Large intestine (tissue), 3 donors: ENCODE measurements around the gene MAP4. TPM values are rescaled to one million over a fixed set of nuclear protein-coding genes. Genes with fewer than 3 reads are reported as not detected.

ENCODE experiments used
- DNase-seq, 2 donors: peaks; one replicate each; pipeline versions ENCODE4 v3.0.0 to v3.0.0-alpha.2; 2013
- H3K27ac ChIP-seq: one replicate; pipeline ENCODE4 v1.5.1; 2013; ENCODE audit warnings: low read length
- H3K27me3 ChIP-seq: 2 replicates; pipeline ENCODE4 v1.6.1; 2013; ENCODE audit warnings: low read length; ENCODE audit not compliant: control insufficient read depth, insufficient read depth
- H3K36me3 ChIP-seq: 2 replicates; pipeline ENCODE4 v1.6.1; 2013; ENCODE audit warnings: low read length; ENCODE audit not compliant: control insufficient read depth, insufficient read depth
- H3K4me1 ChIP-seq: one replicate; pipeline ENCODE4 v1.6.1; 2013; ENCODE audit warnings: low read length; ENCODE audit not compliant: control insufficient read depth, insufficient read depth
- H3K4me3 ChIP-seq: one replicate; pipeline ENCODE4 v1.5.1; 2013; ENCODE audit warnings: low read length
- H3K9me3 ChIP-seq: one replicate; pipeline ENCODE4 v1.6.1; 2013; ENCODE audit warnings: mild to moderate bottlenecking, low read depth, low read length, moderate library complexity; ENCODE audit not compliant: control insufficient read depth
- WGBS: methylation state at CpG from one replicate; pipeline ENCODE4 v1.1.5; 2013; ENCODE audit warnings: low lambda C conversion rate; ENCODE audit not compliant: insufficient coverage; 5-methylcytosine and 5-hydroxymethylcytosine counted together
- polyA plus RNA-seq: library from polyadenylated mRNA; unstranded; fragments of 120-200 nt; gene quantifications from one replicate; pipeline ENCODE4 v1.2.1, GENCODE V29; 2013

MAP4 gene
- polyA plus RNA-seq, 1 donor: 96.4 TPM

DNA sequence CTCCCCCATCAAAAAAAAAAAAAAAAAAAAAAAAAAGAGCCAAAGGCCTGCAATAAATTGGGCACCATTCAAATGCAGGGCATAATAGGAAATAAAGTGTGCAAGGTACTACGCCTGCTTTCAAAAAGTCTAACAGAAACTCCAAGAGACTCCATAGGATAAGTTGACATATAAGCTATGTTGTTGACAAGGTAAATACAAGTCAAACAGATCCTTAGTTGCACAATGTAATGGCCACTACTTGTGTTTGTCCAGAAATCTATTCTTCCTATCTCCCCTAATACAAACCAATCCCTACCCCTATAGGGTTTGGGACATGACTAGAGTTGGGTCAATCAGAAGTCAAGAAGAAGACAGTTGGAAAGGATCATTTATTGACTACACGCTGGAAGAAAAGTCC, 16.0 kb downstream of the MAP4 start:
- Histone ChIP-seq H3K9me3 (no peaks in the 10 kb centered on the region), H3K27me3 (no peaks in the 10 kb centered on the region), H3K4me1 (no peaks in the 10 kb centered on the region), H3K27ac (no peak overlapping the region), H3K36me3 (peaks cover 9% of the 10 kb centered on the region), H3K4me3 (no peak overlapping the region)
- 100% methylated on average over 2 of the region's 2 CpGs for WGBS
- no peak for DNase-seq

DNA sequence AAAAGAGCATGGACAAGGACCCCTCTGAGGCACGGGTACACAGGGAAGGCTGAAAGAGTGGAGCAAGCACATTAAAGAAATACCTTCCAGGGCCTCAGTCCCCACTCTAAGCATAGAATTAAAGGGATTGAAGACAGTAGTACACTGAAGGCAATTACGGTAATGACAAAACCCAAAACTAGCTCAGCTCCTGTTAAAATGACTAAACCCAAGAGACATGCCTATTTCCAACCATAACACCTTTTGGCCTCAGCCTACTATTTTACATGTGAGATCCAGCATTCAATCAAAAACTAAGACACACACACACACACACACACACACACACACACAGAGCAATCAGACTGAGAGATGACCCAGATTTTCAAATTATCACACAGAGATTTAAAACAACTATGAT, 19.8 kb downstream of the MAP4 start:
- Histone ChIP-seq H3K27ac (no peak overlapping the region), H3K4me1 (no peaks in the 10 kb centered on the region), H3K36me3 (peaks cover 22% of the 10 kb centered on the region), H3K4me3 (no peak overlapping the region), H3K9me3 (no peaks in the 10 kb centered on the region), H3K27me3 (no peaks in the 10 kb centered on the region)
- no CpG with 5 or more reads among the region's 2 CpGs for WGBS
- DNase-seq: no peak

DNA sequence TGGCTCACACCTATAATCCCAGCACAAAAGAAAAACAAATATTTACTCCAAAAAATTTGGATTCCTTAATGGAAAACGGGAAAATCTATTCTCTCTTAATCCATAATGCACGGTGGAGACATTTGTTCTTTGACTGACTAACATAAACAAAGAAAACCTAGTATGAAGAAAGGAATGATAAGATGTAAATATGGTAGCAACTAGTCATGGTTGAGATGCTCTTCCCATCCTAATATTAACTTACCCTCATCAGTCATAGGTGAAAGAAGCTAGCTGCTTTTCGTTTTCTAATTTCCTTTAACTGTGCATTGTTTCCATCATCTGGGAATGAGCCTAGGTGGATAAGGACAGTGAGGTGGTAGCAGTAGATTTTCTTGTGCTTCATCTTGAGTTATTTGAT, 22.0 kb downstream of the MAP4 start:
- no peak for DNase-seq
- WGBS: no CpG with 5 or more reads among the region's 3 CpGs
- no peak overlapping the region for H3K27ac ChIP-seq
- no peaks in the 10 kb centered on the region for H3K27me3 ChIP-seq
- no peaks in the 10 kb centered on the region for H3K4me1 ChIP-seq
- H3K9me3 ChIP-seq: no peaks in the 10 kb centered on the region
- H3K4me3 ChIP-seq: no peak overlapping the region
- peaks cover 22% of the 10 kb centered on the region for H3K36me3 ChIP-seq

DNA sequence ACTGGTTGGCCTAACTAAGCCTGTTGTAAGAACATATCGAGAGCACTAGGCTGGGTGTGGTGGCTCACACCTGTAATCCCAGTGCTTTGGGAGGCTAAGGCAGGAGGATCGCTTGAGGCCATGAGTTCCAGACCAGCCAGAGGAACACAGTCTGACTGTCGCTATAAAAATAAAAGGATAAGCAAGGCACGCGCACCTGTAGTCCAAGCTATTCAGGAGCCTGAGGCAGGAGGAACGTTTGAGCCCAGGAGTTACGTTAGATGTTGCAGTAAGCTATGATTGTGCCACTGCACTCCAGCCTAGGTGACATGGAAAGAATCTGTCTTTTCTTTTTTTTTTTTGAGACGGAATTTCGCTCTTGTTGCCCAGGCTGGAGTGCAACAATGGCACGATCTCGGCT, 24.9 kb downstream of the MAP4 start:
- no peaks in the 10 kb centered on the region for H3K9me3 ChIP-seq
- no peak for DNase-seq
- WGBS: no CpG with 5 or more reads among the region's 11 CpGs

DNA sequence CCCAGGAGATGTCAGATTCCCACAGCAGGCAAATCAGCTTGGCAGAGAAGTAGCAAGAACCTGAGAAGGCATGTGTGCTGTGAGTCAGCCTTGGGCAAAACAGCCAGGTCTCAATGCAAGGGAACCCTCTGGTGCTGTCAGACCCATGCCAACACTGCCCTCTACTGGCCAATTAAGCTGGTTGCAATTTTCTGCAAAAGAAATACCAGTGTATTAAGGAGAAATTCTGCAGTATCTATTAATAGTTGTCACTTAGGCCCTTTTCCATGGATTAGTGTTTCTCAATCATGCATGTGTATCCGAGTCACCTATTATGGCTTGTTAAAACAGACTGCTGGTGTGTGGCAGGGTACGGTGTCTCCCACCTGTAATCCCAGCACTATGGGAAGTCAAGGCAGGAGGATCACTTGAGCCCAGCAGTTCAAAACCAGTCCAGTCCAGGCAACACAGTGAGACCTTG, 26.2 kb downstream of the MAP4 start:
- peaks cover 14% of the 10 kb centered on the region for H3K36me3 ChIP-seq
- H3K9me3 ChIP-seq: no peaks in the 10 kb centered on the region
- DNase-seq: peak; percentile 59 to 70
- H3K4me3 ChIP-seq: no peak overlapping the region
- H3K27me3 ChIP-seq: no peaks in the 10 kb centered on the region
- no CpG with 5 or more reads among the region's 2 CpGs for WGBS
- no peaks in the 10 kb centered on the region for H3K4me1 ChIP-seq
- H3K27ac ChIP-seq: no peak overlapping the region

More for the DNA sequence above, 24.9 kb downstream of the MAP4 start:
- no peaks in the 10 kb centered on the region for H3K4me1 ChIP-seq
- no peak overlapping the region for H3K27ac ChIP-seq
- H3K27me3 ChIP-seq: no peaks in the 10 kb centered on the region
- peaks cover 20% of the 10 kb centered on the region for H3K36me3 ChIP-seq
- no peak overlapping the region for H3K4me3 ChIP-seq

DNA sequence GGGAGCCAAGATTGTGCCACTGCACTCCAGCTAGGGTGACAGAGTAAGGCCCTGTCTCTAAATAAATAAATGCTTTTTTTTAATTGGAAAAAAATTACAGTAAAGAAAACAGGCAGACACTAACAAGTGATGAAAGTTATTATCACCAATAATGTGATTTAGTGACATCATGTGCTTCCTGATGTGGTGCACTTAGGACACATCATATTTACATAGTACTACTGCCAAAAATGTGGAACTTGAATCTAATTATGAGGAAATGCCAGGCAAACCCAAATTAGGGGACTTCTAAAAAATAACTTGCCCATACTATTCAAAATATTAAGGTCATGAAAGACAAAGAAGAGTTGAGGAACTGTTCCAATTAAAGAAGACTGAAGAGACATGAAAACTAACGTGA, 30.8 kb downstream of the MAP4 start:
- Histone ChIP-seq H3K4me3 (no peak overlapping the region), H3K9me3 (no peaks in the 10 kb centered on the region), H3K36me3 (no peaks in the 10 kb centered on the region), H3K27me3 (no peaks in the 10 kb centered on the region), H3K27ac (no peak overlapping the region), H3K4me1 (no peaks in the 10 kb centered on the region)
- 83% methylated on average over 1 of the region's 1 CpG for WGBS
- DNase-seq: no peak

DNA sequence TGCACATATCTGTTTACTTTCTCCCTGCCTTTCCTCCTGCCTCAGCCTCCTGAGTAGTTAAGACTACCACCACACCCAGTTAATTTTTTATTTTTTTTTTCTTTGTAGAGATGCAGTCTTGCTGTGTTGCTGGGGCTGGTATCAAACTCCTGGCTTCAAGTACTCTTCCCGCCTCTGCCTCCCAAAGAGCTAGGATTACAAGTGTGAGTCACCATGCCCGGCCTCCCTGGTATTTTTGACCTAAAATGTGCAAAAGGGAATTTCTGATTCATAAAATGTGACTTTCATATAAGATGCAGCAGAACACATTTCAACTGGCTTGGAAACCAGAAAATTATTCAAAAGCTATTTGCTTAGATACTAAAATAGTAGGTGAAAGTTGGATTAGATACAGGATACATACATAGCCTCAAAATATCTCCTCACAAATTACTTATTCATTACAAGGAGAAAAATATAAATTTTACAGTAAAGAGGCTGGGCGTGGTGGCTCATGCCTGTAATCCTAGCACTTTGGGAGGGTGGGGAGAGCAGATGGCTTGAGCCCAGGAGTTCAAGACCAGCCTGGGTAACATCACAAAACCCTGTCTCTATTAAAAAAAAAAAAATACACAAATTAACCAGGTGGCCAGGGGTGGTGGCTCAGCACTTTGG, 32.0 kb downstream of the MAP4 start:
- Histone ChIP-seq H3K27ac (no peak overlapping the region), H3K4me3 (no peak overlapping the region), H3K36me3 (no peaks in the 10 kb centered on the region), H3K9me3 (no peaks in the 10 kb centered on the region), H3K27me3 (no peaks in the 10 kb centered on the region), H3K4me1 (no peaks in the 10 kb centered on the region)
- WGBS: no CpG with 5 or more reads among the region's 3 CpGs
- DNase-seq: no peak

DNA sequence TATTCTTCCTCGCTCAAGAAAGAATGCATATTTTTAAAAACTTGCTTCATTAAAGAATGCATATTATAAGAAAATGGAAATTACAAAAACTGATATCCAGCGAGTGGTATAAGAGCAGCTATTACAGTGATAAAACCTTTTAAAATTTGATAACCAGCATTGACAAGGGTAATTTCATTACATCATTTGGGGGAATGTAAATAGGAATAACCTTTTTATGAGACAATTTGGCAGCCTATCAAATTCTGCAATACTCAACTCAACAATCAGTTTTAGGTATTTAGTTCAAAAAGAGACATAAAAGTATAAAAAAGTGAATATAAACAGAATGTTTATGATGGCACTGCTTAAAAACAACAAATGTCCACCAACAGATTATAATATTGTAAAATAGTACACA, 35.4 kb downstream of the MAP4 start:
- WGBS: 63% methylated on average over 2 of the region's 2 CpGs
- no peak overlapping the region for H3K27ac ChIP-seq

DNA sequence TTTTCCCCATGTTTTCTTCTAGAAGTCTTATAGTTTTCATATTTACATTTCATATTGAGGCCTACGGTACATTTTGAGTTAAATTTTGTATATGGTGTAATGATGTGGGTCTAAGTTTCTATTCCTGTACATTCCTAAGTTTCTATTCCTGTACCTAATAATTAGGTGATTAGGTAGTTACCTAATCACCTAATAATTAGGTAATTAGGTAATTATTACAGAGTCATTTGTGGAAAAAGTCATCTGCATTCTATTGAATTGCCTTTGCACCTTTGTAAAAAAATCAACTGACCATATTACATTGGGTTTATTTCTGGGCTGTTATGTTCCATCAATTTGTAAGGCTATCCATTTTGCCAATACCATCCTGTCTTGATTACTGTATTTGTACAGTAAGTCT, 37.1 kb downstream of the MAP4 start:
- Histone ChIP-seq H3K4me1 (no peaks in the 10 kb centered on the region), H3K27ac (no peak overlapping the region), H3K27me3 (no peaks in the 10 kb centered on the region), H3K4me3 (no peak overlapping the region), H3K9me3 (no peaks in the 10 kb centered on the region), H3K36me3 (peaks cover 4% of the 10 kb centered on the region)
- DNase-seq: no peak
- WGBS: no CpG with 5 or more reads among the region's 1 CpG

More for the DNA sequence above, 35.4 kb downstream of the MAP4 start:
- Histone ChIP-seq H3K4me1 (no peaks in the 10 kb centered on the region), H3K36me3 (peaks cover 4% of the 10 kb centered on the region), H3K9me3 (no peaks in the 10 kb centered on the region), H3K4me3 (no peak overlapping the region), H3K27me3 (no peaks in the 10 kb centered on the region)
- no peak for DNase-seq

DNA sequence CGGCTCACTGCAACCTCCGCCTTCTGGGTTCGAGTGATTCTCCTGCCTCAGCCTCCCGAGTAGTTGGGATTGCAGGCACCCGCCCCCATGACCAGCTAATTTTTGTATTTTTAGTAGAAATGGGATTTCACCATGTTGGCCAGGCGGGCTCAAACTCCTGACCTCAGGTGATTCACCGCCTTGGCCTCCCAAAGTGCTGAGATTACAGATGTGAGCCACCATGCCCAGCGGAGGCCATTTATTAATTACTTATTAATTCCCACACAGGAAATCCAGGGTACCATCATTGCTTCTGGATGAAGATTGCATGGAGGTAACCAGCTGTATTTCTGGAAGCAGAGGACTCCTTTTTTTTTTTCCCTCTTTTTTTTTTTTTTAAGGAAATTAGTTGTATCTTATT, 37.8 kb downstream of the MAP4 start:
- no CpG with 5 or more reads among the region's 8 CpGs for WGBS
- Histone ChIP-seq H3K9me3 (no peaks in the 10 kb centered on the region), H3K4me1 (no peaks in the 10 kb centered on the region), H3K27me3 (no peaks in the 10 kb centered on the region), H3K36me3 (peaks cover 4% of the 10 kb centered on the region), H3K4me3 (no peak overlapping the region), H3K27ac (no peak overlapping the region)
- DNase-seq: no peak

DNA sequence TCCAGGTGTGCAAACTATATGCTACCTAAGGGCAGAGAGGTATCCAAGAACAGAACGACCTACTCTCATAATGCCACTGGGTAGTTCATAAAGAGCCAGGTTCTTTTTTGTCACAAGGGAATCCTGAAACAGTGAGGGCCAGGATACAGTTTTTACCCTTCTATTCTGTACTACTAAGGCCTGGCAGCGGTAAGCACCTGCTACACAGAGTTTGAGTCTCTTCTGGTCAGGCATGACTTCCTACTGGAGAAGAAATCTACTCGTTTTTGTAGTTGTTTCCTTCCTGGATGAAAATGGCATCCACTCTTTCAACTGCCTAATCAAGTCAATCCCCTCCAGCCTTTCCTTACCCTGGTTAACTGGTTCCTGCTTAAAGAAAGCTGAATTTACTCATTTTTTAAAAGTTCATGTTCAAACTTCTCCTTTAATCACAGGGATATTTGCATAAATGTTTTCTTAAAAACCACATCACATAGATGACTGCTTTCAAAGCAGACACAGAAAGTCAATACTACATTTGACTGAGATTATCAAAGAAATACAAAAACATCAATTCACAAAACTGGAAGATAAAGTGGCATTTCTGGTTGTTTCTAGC, 40.0 kb downstream of the MAP4 start:
- H3K4me1 ChIP-seq: no peaks in the 10 kb centered on the region
- no peak overlapping the region for H3K4me3 ChIP-seq
- H3K9me3 ChIP-seq: no peaks in the 10 kb centered on the region
- peaks cover 4% of the 10 kb centered on the region for H3K36me3 ChIP-seq
- DNase-seq: no peak
- H3K27me3 ChIP-seq: no peaks in the 10 kb centered on the region
- no peak overlapping the region for H3K27ac ChIP-seq
- 100% methylated on average over 1 of the region's 3 CpGs for WGBS
